ENCODE data around the gene CRABP2.

Gene CRABP2

GRCh38 chr1:156707417-156708217, 2.2 kb upstream of the CRABP2 start:
- no peak for DNase-seq

- no peak for DNase-seq
These were observed 1.5 kb upstream of the CRABP2 start for GRCh38 chr1:156706657-156707416.

GRCh38 chr1:156705918-156706656, 704 bp upstream of the CRABP2 start:
- no peak for DNase-seq

- DNase-seq, result no peak
These were observed 458 bp downstream of the CRABP2 start for GRCh38 chr1:156704930-156705320.

GRCh38 chr1:156704166-156704711, 1.1 kb downstream of the CRABP2 start:
- DNase-seq, result no peak

- DNase-seq, result no peak
These were observed 1.6 kb downstream of the CRABP2 start for GRCh38 chr1:156703741-156704140.

GRCh38 chr1:156703336-156703735, 2.0 kb downstream of the CRABP2 start:
- no peak for DNase-seq

- DNase-seq, result no peak
These were observed 4.4 kb downstream of the CRABP2 start for GRCh38 chr1:156700736-156701531.

GRCh38 chr1:156698995-156699394, 6.4 kb downstream of the CRABP2 start:
- no peak for DNase-seq

- DNase-seq, result no peak
These were observed 7.9 kb downstream of the CRABP2 start for GRCh38 chr1:156697481-156697880.

- no peak for DNase-seq
These were observed 8.6 kb downstream of the CRABP2 start for GRCh38 chr1:156696755-156697154.

- DNase-seq, result no peak
These were observed 10.8 kb downstream of the CRABP2 start for GRCh38 chr1:156694690-156694962.

GRCh38 chr1:156693848-156694689, 11.3 kb downstream of the CRABP2 start:
- DNase-seq, result no peak

GRCh38 chr1:156692925-156693847, 12.2 kb downstream of the CRABP2 start:
- no peak for DNase-seq

GRCh38 chr1:156692441-156692924, 12.9 kb downstream of the CRABP2 start:
- DNase-seq, result no peak

- no peak for DNase-seq
These were observed 13.5 kb downstream of the CRABP2 start for GRCh38 chr1:156691665-156692440.

GRCh38 chr1:156691191-156691590, 14.2 kb downstream of the CRABP2 start:
- DNase-seq, result no peak

- DNase-seq, result no peak
These were observed 14.7 kb downstream of the CRABP2 start for GRCh38 chr1:156690675-156691036.

- no peak for DNase-seq
These were observed 15.3 kb downstream of the CRABP2 start for GRCh38 chr1:156689953-156690674.

Measured in CD4-positive, alpha-beta T cell treated with Interleukin-4 for 4 hours (primary cell).